ENCODE measurements around the gene CPA4. TPM values are rescaled to one million over a fixed set of nuclear protein-coding genes. Genes with fewer than 3 reads are reported as not detected.

Gene CPA4
- total RNA-seq, 1 donor from 2014 or later = 7.4 TPM

GRCh38 chr7:130361681-130362080, 68.7 kb downstream of the CPA4 start:
- H3K9me3 Mint-ChIP-seq = peaks cover 5% of the 10 kb centered on the region
- peaks cover 34% of the 10 kb centered on the region for H3K4me1 Mint-ChIP-seq (ENCODE audit: unreplicated experiment)
- no peak overlapping the region for H3K4me3 Mint-ChIP-seq
- no peak for DNase-seq (ENCODE audit: extremely low spot score, unreplicated experiment)
- no peaks in the 10 kb centered on the region for H3K27me3 Mint-ChIP-seq
- peaks cover 10% of the 10 kb centered on the region for H3K36me3 Mint-ChIP-seq
- H3K27ac Mint-ChIP-seq = peak overlapping the region; percentile 31
- TF ChIP-seq CTCF (conservative IDR thresholded peaks at IDR 0.05) = no peak

- Mint-ChIP-seq H3K4me3 (no peak overlapping the region), H3K27ac (no peak overlapping the region), H3K27me3 (no peaks in the 10 kb centered on the region), H3K36me3 (peaks cover 10% of the 10 kb centered on the region), H3K4me1 (ENCODE audit: unreplicated experiment) (peaks cover 34% of the 10 kb centered on the region), H3K9me3 (peaks cover 5% of the 10 kb centered on the region)
- no peak for TF ChIP-seq CTCF (conservative IDR thresholded peaks at IDR 0.05)
- no peak for DNase-seq (ENCODE audit: extremely low spot score, unreplicated experiment)
Measured at GRCh38 chr7:130362251-130362816, 69.4 kb downstream of the CPA4 start.

GRCh38 chr7:130363026-130363847, 70.3 kb downstream of the CPA4 start:
- DNase-seq (ENCODE audit: extremely low spot score, unreplicated experiment) = no peak
- H3K9me3 Mint-ChIP-seq = peaks cover 4% of the 10 kb centered on the region
- peak overlapping the region; percentile 85 for H3K27ac Mint-ChIP-seq
- H3K36me3 Mint-ChIP-seq = peaks cover 10% of the 10 kb centered on the region
- peaks cover 31% of the 10 kb centered on the region for H3K4me1 Mint-ChIP-seq (ENCODE audit: unreplicated experiment)
- no peak for TF ChIP-seq CTCF (conservative IDR thresholded peaks at IDR 0.05)
- no peak overlapping the region for H3K4me3 Mint-ChIP-seq
- no peaks in the 10 kb centered on the region for H3K27me3 Mint-ChIP-seq

GRCh38 chr7:130364451-130364850, 71.5 kb downstream of the CPA4 start:
- peaks cover 43% of the 10 kb centered on the region for H3K4me1 Mint-ChIP-seq (ENCODE audit: unreplicated experiment)
- H3K27ac Mint-ChIP-seq = no peak overlapping the region
- H3K36me3 Mint-ChIP-seq = peaks cover 8% of the 10 kb centered on the region

GRCh38 chr7:130365088-130365487, 72.1 kb downstream of the CPA4 start:
- DNase-seq (ENCODE audit: extremely low spot score, unreplicated experiment) = no peak
- peak overlapping the region; percentile 44 for H3K4me3 Mint-ChIP-seq
- H3K27ac Mint-ChIP-seq = peak overlapping the region; percentile 86
- no peaks in the 10 kb centered on the region for H3K27me3 Mint-ChIP-seq
- TF ChIP-seq CTCF (conservative IDR thresholded peaks at IDR 0.05) = no peak
- H3K4me1 Mint-ChIP-seq (ENCODE audit: unreplicated experiment) = peaks cover 50% of the 10 kb centered on the region
- no peaks in the 10 kb centered on the region for H3K9me3 Mint-ChIP-seq
- H3K36me3 Mint-ChIP-seq = peaks cover 4% of the 10 kb centered on the region

More at GRCh38 chr7:130364451-130364850, 71.5 kb downstream of the CPA4 start:
- H3K27me3 Mint-ChIP-seq = no peaks in the 10 kb centered on the region
- H3K9me3 Mint-ChIP-seq = no peaks in the 10 kb centered on the region
- TF ChIP-seq CTCF (conservative IDR thresholded peaks at IDR 0.05) = no peak
- H3K4me3 Mint-ChIP-seq = no peak overlapping the region
- DNase-seq (ENCODE audit: extremely low spot score, unreplicated experiment) = no peak
